Measurements from ENCODE around the gene MAP7D2. TPM values are rescaled to one million over a fixed set of nuclear protein-coding genes. Genes with fewer than 3 reads are reported as not detected.

Gene MAP7D2
- total and polyA plus RNA-seq, 2 experiments from 2014 or later = 0.90 to 1.6 TPM

DNA sequence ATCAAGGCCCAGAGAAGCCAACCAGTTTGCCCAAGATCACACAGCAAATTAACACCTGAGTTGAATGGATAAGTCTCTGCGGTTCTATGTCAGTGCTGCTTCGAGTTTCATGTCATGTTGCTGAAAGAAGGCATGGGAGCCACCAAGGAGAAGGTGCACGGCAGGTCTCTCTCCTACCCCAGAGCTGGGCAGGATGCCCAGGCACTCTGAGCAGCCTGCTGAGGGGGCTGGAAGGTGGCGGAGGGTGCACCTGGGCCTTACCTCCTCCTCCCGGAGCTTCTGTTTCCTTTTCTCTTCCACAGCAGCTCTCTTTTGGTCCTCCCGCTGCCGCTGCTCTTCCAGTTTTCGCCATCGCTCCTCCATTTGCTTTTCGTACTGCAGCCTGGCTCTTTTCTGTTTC lies 53.6 kb downstream of the MAP7D2 start (continued):
- no peak for TF ChIP-seq ZNF462 (CRISPR knock-in tag; IDR thresholded peaks at IDR 0.05)
- no peak for TF ChIP-seq CREB1 (CRISPR knock-in tag; IDR thresholded peaks at IDR 0.05; ENCODE audit: low read depth)
- no peak for TF ChIP-seq NANOG (IDR thresholded peaks at IDR 0.05; ENCODE audit: borderline replicate concordance)
- TF ChIP-seq ETS1 (IDR thresholded peaks at IDR 0.05) = no peak
- TF ChIP-seq STAT1 (IDR thresholded peaks at IDR 0.05; ENCODE audit: unreplicated experiment) = no peak
- TF ChIP-seq ZNF114 (CRISPR knock-in tag; IDR thresholded peaks at IDR 0.05) = no peak
- TF ChIP-seq JUNB (IDR thresholded peaks at IDR 0.05; ENCODE audit: unreplicated experiment) = no peak
- TF ChIP-seq, protein P1, sequence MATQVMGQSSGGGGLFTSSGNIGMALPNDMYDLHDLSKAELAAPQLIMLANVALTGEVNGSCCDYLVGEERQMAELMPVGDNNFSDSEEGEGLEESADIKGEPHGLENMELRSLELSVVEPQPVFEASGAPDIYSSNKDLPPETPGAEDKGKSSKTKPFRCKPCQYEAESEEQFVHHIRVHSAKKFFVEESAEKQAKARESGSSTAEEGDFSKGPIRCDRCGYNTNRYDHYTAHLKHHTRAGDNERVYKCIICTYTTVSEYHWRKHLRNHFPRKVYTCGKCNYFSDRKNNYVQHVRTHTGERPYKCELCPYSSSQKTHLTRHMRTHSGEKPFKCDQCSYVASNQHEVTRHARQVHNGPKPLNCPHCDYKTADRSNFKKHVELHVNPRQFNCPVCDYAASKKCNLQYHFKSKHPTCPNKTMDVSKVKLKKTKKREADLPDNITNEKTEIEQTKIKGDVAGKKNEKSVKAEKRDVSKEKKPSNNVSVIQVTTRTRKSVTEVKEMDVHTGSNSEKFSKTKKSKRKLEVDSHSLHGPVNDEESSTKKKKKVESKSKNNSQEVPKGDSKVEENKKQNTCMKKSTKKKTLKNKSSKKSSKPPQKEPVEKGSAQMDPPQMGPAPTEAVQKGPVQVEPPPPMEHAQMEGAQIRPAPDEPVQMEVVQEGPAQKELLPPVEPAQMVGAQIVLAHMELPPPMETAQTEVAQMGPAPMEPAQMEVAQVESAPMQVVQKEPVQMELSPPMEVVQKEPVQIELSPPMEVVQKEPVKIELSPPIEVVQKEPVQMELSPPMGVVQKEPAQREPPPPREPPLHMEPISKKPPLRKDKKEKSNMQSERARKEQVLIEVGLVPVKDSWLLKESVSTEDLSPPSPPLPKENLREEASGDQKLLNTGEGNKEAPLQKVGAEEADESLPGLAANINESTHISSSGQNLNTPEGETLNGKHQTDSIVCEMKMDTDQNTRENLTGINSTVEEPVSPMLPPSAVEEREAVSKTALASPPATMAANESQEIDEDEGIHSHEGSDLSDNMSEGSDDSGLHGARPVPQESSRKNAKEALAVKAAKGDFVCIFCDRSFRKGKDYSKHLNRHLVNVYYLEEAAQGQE (IDR thresholded peaks at IDR 0.05; ENCODE audit: unreplicated experiment) = no peak
- no peak for TF ChIP-seq EZH2phosphoT487 (IDR thresholded peaks at IDR 0.05; ENCODE audit: unreplicated experiment)
- no peak for TF ChIP-seq POLR2AphosphoS5 (IDR thresholded peaks at IDR 0.05; ENCODE audit: low read depth)
- TF ChIP-seq EZH2 (IDR thresholded peaks at IDR 0.05; ENCODE audit: low read depth, unreplicated experiment) = no peak
- TF ChIP-seq ZNF331 (CRISPR knock-in tag; IDR thresholded peaks at IDR 0.05; ENCODE audit: low read depth) = no peak
